Measurements from ENCODE around the gene CGB8.
"Not testable (repeated sequence)": the region's sequence is repeated elsewhere in the genome, so short reads cannot be mapped to it uniquely, and the experiment has no call there.

Gene CGB8

GRCh38 chr19:49029749-49030148 is 19.2 kb downstream of the CGB8 start:
- not testable (repeated sequence) for DNase-seq

DNA sequence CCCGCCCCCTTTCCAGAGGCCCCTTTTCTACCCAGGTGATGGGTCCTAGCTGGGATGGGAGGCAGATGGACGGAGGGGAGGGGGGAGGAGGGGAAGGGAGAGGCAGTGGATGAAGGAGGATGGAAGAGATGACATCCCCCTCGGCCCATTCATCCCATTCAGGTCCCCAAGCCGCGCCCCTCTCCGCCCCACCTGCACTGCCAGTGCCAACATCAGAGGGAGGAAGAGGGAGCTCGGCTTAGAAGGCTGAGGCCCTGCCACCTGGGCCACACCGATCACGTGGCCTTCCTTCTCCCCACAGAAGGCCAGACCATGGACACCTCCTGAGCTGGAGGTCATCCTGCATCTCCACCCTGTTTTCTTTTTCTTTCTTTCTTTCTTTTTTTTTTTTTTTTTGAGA is 20.2 kb downstream of the CGB8 start:
- DNase-seq, result not testable (repeated sequence)

- not testable (repeated sequence) for DNase-seq
Observed at GRCh38 chr19:49025599-49025998, 23.3 kb downstream of the CGB8 start.

DNA sequence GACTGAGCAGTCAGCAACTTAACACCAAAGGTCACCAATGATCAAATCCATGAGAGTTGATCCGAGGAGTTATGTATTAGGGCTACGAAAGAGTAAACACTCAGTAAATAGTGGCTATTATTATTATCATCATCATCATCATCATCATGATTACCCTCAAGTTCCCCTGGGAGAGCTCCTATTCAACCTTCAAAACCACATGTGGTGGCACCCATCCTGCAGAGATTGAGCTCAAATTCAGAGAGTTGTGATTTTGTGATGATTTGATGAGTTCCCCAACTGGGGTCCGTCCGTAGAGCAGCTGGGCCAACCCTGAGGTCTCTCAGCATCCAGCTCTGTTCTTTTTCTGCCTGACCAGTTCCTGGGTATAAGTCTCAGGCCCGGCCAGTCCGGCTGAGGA is 23.8 kb downstream of the CGB8 start:
- DNase-seq, result not testable (repeated sequence)

GRCh38 chr19:49024233-49024632 is 24.7 kb downstream of the CGB8 start, which contains the start of gene CGB3:
Gene CGB3, minus strand, starts transcription at chr19:49024333. Its CDS starts 362 bp downstream, at chr19:49023971.
- not testable (repeated sequence) for DNase-seq

DNA sequence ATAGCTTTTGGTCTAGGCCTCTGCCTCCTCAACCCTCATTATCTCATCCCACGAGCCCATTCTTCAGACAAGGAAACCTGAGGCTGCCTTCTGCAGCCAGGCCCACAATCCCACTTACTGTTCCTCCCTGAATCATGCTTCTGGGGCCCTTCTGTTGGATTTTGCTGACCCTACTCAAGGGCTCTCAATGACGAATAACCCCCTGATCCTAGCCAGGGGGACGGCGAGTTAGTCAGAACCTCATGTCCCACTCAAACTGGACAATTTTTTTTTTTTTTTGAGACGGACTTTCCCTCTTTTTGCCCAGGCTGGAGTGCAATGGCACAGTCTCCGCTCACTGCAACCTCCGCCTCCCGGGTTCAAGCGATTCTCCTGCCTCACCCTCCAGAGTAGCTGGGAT is 26.8 kb downstream of the CGB8 start:
- DNase-seq, result no peak

DNA sequence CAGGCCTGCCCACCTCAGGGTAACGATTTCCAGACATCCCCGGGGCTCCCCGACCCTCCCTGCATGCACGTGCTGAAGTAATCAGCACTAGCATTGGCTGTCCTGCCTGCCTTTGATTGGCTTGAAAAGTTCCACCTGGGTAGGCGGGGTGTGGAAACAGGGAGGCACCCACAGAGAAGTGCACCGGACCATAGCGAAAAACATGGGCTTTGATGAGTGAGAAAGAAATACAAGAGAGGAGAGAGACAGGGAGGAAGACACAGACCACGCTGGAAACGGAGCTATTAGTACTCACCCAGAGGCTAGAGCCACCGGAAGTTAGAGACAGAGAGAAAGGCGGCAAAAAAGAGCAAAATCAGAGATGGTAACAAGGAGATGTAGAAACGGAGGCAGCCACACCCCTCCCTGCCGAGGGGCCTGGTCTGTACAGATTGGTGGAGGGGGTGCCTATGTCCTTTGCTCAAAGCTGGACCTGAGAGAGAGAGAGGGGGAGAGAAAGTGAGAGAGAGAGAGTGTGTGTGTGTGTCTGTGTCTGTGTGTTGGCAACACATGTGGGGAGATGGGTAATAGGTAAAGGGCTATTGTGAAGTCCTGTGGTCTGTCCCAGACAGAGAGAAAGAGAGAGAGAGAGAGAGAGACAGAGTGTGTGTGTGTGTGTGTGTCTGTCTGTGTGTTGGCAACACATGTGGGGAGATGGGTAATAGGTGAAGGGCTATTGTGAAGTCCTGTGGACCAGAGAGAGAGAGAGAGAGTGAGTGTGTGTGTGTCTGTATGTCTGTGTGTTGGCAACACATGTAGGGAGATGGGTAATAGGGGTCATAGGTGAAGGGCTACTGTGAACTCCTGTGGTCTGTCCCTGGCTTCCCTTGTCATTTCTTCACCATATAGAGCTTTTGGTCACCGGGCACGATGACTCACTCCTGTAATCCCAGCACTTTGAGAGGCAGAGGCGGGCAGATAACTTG is 27.7 kb downstream of the CGB8 start:
- DNase-seq, result no peak

GRCh38 chr19:49020342-49020741 is 28.6 kb downstream of the CGB8 start:
- DNase-seq, result no peak

- DNase-seq, result peak; percentile 64
Observed at GRCh38 chr19:49019242-49019932, 29.5 kb downstream of the CGB8 start.

- not testable (repeated sequence) for DNase-seq
Observed at GRCh38 chr19:49018388-49019241, 30.3 kb downstream of the CGB8 start.

DNA sequence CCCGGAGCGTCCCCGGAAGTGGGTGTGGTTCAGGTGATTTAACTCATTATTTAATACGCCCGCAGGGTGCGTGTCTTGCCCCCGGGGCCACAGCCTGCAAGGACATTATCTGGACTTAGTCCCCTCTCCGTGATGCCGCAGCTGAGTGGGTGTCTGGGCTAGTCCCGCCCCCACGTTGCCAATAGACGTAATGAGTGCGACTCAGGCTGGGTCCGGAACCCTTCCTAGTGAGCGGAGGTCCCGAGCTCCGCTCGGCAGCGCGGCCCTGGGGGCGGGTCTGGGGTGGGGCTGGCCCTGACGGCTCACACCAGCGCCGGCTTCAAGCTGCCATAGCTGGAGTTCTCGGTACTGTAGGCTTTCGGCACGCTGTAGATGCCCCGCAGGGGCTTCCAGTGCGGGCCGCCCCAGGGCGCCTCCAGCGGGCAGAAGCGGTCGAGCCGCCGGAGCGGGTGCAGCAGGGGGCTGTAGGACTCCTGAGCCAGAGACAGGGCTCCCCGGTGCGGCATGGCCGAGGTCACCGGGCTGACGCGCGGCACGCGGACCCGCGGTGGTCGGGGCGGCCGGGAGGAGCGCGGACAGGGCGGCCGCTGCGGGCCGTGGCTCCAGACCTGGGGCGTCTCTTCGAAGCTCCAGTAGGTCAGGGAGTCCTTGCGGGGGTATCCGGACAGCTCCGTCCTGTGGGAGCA is 31.1 kb downstream of the CGB8 start:
- peak; percentile 58 for DNase-seq

DNA sequence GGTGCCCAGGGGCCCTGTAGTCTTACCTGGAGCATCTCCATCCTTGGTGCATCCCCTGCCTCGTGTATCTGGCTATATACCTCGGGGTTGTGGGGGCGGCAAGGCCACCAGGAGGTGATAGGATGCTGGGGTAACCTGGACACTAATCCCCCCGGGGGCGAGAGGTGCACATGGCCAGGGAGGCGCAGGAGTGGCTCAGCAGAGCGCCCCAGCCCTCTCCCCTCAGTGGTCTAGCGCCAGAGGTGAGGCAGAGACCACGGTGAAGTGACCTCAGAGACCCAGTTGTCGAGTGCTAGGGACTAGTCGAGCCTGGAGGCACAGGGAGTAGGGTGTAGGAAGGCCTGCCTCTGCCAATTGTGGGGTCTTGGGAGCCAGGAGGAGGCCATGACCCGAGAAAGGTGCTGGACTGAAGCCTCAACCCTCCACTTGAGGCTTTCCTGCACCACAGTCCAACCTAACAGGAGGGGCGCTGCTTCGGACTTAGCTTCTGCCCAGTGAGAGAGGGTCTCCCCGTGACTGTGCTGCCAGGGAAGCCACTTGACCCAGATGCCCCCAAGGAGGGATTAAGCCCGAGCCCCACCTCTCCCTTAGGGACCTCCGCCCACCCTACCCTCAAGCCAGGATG is 31.8 kb downstream of the CGB8 start, which contains the start of gene LHB:
LHB (minus strand) TSS at position 51 of the 625 bp plus-strand sequence; CDS start at position 41, 10 bp downstream.
- DNase-seq, result no peak

- no peak for DNase-seq
Observed at GRCh38 chr19:49016067-49016839, 32.7 kb downstream of the CGB8 start.

DNA sequence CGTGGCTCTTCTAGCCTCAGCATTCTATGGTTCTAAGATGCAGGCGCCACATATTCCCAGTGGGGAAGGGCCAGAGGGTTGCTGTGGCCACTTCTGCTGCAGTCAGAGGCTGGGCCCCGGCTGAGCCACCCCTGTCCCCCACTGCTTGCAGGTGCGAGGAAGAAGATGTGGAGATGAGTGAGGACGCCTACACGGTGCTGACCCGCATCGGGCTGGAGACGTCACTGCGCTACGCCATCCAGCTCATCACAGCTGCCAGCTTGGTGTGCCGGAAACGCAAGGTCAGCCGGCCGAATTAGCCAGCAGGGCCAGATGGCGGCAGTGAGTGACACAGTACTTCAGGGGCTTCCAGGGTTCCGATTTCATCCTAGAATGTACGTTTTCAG is 34.0 kb downstream of the CGB8 start:
- no peak for DNase-seq

GRCh38 chr19:49014123-49014869 is 34.6 kb downstream of the CGB8 start:
- DNase-seq, result no peak

DNA sequence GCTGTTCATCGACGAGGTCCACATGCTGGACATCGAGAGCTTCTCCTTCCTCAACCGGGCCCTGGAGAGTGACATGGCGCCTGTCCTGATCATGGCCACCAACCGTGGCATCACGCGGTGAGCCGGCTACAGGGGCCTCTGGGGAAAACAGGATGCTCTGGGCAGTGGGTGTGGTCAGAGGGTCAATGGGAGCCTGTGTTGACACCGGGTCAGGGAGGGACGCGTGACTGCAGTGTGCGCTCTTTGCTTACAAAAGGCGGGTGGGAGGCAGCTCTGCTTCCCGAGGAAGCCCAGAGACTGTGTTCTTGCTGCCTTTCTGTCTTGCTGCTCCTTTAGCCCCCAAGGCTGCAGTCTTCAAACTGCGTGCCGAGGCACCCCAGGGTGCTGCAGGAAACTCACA is 37.7 kb downstream of the CGB8 start:
- DNase-seq, result no peak

DNA sequence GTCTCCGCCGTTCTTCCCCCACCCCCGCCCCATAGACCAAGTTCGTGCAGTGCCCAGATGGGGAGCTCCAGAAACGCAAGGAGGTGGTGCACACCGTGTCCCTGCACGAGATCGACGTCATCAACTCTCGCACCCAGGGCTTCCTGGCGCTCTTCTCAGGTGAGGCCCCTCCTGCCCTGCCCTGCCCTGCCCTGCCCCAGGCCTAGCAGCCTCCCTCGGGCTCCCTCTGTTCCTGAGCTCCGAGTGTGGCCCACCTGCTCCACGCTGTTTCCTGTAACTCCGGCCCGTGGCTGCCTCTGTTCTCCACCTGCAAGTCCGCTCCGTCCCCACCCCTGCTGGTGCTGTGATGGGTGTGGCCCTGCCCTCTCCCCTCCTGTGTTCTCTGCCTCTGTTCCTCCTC is 38.5 kb downstream of the CGB8 start:
- no peak for DNase-seq

GRCh38 chr19:49009828-49010227 is 39.1 kb downstream of the CGB8 start:
- no peak for DNase-seq

GRCh38 chr19:49006905-49007304 is 42.0 kb downstream of the CGB8 start:
- DNase-seq, result no peak

GRCh38 chr19:49004964-49005614 is 43.8 kb downstream of the CGB8 start:
- DNase-seq, result no peak
